ENCODE results near the gene ASB7. TPM values are rescaled to one million over a fixed set of nuclear protein-coding genes. Genes with fewer than 3 reads are reported as not detected.

Gene ASB7
- total and polyA plus RNA-seq, 2 donors (not counting 1 experiment from before 2014, with no cell fraction given) = 12.1 to 19.8 TPM

DNA sequence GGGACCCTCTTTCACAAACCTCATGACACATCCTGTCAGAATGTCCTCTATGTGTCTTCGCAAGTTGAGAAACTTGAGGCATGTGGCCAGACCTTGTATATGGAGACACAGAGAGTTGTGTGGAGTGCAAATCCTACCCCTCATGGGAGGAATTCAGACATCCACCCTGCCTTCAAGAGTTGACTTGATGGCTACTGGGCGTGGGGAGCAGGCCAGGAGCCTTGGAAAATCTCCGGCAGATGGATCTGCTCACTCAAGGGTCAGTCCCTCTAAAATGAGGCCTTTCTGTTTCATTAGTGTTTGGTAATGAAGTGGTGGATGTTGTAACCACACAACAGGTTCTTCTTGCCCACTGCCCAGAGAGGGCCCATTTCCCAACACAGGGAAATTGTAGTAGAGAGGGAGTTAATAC is 79.0 kb downstream of the ASB7 start:
- H3K4me2 ChIP-seq (ENCODE audit: extremely low read depth, insufficient read depth, low read length) = no peak overlapping the region
- no peak for TF ChIP-seq EZH2 (IDR thresholded peaks at IDR 0.05; ENCODE audit: low read length, missing control alignments)
- TF ChIP-seq, protein P1, sequence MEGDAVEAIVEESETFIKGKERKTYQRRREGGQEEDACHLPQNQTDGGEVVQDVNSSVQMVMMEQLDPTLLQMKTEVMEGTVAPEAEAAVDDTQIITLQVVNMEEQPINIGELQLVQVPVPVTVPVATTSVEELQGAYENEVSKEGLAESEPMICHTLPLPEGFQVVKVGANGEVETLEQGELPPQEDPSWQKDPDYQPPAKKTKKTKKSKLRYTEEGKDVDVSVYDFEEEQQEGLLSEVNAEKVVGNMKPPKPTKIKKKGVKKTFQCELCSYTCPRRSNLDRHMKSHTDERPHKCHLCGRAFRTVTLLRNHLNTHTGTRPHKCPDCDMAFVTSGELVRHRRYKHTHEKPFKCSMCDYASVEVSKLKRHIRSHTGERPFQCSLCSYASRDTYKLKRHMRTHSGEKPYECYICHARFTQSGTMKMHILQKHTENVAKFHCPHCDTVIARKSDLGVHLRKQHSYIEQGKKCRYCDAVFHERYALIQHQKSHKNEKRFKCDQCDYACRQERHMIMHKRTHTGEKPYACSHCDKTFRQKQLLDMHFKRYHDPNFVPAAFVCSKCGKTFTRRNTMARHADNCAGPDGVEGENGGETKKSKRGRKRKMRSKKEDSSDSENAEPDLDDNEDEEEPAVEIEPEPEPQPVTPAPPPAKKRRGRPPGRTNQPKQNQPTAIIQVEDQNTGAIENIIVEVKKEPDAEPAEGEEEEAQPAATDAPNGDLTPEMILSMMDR (conservative IDR thresholded peaks at IDR 0.05 in 1 of 2, IDR thresholded peaks at IDR 0.05 in 1 of 2; ENCODE audit: low read depth in 1 of 2, low read length in 2 of 2) = no peak
- H3K27me3 ChIP-seq (ENCODE audit: control insufficient read depth, insufficient read depth, low read length) = no peaks in the 10 kb centered on the region
- H3K9me3 ChIP-seq (ENCODE audit: control insufficient read depth, insufficient read depth, low read depth, low read length) = no peaks in the 10 kb centered on the region
- H3K27ac ChIP-seq (ENCODE audit: insufficient read depth, low read length) = no peak overlapping the region
- H3K9ac ChIP-seq (ENCODE audit: insufficient read depth, low read length) = no peak overlapping the region
- H4K20me1 ChIP-seq (ENCODE audit: control insufficient read depth, extremely low read depth, insufficient read depth, low read length) = no peaks in the 10 kb centered on the region
- H3K36me3 ChIP-seq (ENCODE audit: control insufficient read depth, insufficient read depth, low read length) = no peaks in the 10 kb centered on the region
- DNase-seq (ENCODE audit: low read depth in 2 of 2) = no peak
- H3K4me3 ChIP-seq (replicated peaks in 1 of 4; ENCODE audit: control extremely low read depth in 1 of 4, insufficient read depth in 1 of 4, low read depth in 3 of 4, low read length in 4 of 4) = no peak overlapping the region
- H3K4me1 ChIP-seq (ENCODE audit: control insufficient read depth, extremely low read depth, insufficient read depth, low read length) = peaks cover 1% of the 10 kb centered on the region
- H2AFZ ChIP-seq (ENCODE audit: low read length) = no peak overlapping the region
- no peaks in the 10 kb centered on the region for H3K79me2 ChIP-seq (ENCODE audit: control insufficient read depth, insufficient read depth, low read length)

DNA sequence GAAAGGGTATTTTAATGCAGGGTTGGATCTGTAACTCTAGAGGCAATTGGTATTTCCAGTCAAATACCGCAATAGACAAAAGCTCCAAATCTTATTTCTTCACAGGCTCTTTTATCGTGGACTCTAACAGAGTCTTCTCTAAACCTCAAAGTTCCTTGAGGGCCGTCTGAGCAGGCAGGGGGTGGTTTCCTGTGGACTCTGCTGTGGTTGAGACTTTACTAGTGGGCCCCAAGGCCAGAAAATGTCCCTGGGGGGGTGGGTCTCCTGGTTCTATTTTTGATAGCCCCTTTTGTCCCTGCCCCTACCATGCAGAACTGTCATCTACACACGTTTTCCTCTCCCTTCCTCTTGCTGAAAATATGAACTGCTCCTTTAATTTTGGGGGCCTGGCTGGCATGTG is 80.1 kb downstream of the ASB7 start:
- no peak for DNase-seq (ENCODE audit: low read depth in 2 of 2)
- H4K20me1 ChIP-seq (ENCODE audit: control insufficient read depth, extremely low read depth, insufficient read depth, low read length) = no peaks in the 10 kb centered on the region
- H3K27ac ChIP-seq (ENCODE audit: insufficient read depth, low read length) = no peak overlapping the region
- no peak overlapping the region for H2AFZ ChIP-seq (ENCODE audit: low read length)
- H3K9ac ChIP-seq (ENCODE audit: insufficient read depth, low read length) = no peak overlapping the region
- no peak overlapping the region for H3K4me2 ChIP-seq (ENCODE audit: extremely low read depth, insufficient read depth, low read length)
- H3K79me2 ChIP-seq (ENCODE audit: control insufficient read depth, insufficient read depth, low read length) = no peaks in the 10 kb centered on the region
- no peaks in the 10 kb centered on the region for H3K27me3 ChIP-seq (ENCODE audit: control insufficient read depth, insufficient read depth, low read length)
- H3K4me3 ChIP-seq (replicated peaks in 1 of 4; ENCODE audit: control extremely low read depth in 1 of 4, insufficient read depth in 1 of 4, low read depth in 3 of 4, low read length in 4 of 4) = no peak overlapping the region
- no peaks in the 10 kb centered on the region for H3K36me3 ChIP-seq (ENCODE audit: control insufficient read depth, insufficient read depth, low read length)
- H3K4me1 ChIP-seq (ENCODE audit: control insufficient read depth, extremely low read depth, insufficient read depth, low read length) = peaks cover 3% of the 10 kb centered on the region
- TF ChIP-seq, protein P1 (conservative IDR thresholded peaks at IDR 0.05 in 1 of 2, IDR thresholded peaks at IDR 0.05 in 1 of 2; ENCODE audit: low read depth in 1 of 2, low read length in 2 of 2) = no peak
- no peak for TF ChIP-seq EZH2 (IDR thresholded peaks at IDR 0.05; ENCODE audit: low read length, missing control alignments)
- H3K9me3 ChIP-seq (ENCODE audit: control insufficient read depth, insufficient read depth, low read depth, low read length) = no peaks in the 10 kb centered on the region

DNA sequence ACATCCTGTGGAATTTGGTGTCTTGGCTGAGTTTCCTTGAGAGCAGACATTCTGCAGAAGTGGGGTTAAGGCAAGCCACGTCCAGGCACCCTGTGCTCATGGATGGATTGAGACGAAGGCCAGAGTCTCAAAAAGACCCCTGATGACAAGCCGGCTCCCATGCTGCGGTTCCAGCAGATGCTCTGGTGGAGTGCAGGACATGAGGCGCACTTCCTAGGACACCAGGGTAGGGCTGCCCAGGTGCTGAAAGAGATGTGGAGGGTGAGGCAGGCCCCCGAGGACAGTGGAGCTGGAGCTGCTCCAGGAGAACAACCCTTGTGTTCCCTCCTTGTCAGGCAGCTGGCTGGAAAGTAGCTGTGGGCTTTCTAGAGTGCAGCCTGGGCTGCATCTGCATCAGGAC is 81.0 kb downstream of the ASB7 start:
- no peak overlapping the region for H3K27ac ChIP-seq (ENCODE audit: insufficient read depth, low read length)
- H3K4me1 ChIP-seq (ENCODE audit: control insufficient read depth, extremely low read depth, insufficient read depth, low read length) = peaks cover 6% of the 10 kb centered on the region
- no peaks in the 10 kb centered on the region for H4K20me1 ChIP-seq (ENCODE audit: control insufficient read depth, extremely low read depth, insufficient read depth, low read length)
- no peaks in the 10 kb centered on the region for H3K36me3 ChIP-seq (ENCODE audit: control insufficient read depth, insufficient read depth, low read length)
- no peaks in the 10 kb centered on the region for H3K9me3 ChIP-seq (ENCODE audit: control insufficient read depth, insufficient read depth, low read depth, low read length)
- DNase-seq (ENCODE audit: low read depth in 2 of 2) = no peak
- no peak overlapping the region for H3K4me3 ChIP-seq (replicated peaks in 1 of 4; ENCODE audit: control extremely low read depth in 1 of 4, insufficient read depth in 1 of 4, low read depth in 3 of 4, low read length in 4 of 4)
- no peak for TF ChIP-seq EZH2 (IDR thresholded peaks at IDR 0.05; ENCODE audit: low read length, missing control alignments)
- TF ChIP-seq, protein P1 (conservative IDR thresholded peaks at IDR 0.05 in 1 of 2, IDR thresholded peaks at IDR 0.05 in 1 of 2; ENCODE audit: low read depth in 1 of 2, low read length in 2 of 2) = no peak
- H3K4me2 ChIP-seq (ENCODE audit: extremely low read depth, insufficient read depth, low read length) = no peak overlapping the region
- no peaks in the 10 kb centered on the region for H3K79me2 ChIP-seq (ENCODE audit: control insufficient read depth, insufficient read depth, low read length)
- H3K9ac ChIP-seq (ENCODE audit: insufficient read depth, low read length) = no peak overlapping the region
- no peak overlapping the region for H2AFZ ChIP-seq (ENCODE audit: low read length)
- H3K27me3 ChIP-seq (ENCODE audit: control insufficient read depth, insufficient read depth, low read length) = no peaks in the 10 kb centered on the region
